HepG2 (cell line): ENCODE measurements around the gene MNT. TPM values are rescaled to one million over a fixed set of nuclear protein-coding genes. Genes with fewer than 3 reads are reported as not detected.

Experiments used
- ARNT2 ChIP-seq: sonication (generic); formaldehyde crosslinking; IDR thresholded peaks from 2 replicates; pipeline ENCODE4 v1.8.0; 2022; ENCODE audit warnings: mild to moderate bottlenecking, low read depth, missing genetic modification reagents, moderate library complexity
- CERS6 ChIP-seq: sonication (generic); formaldehyde crosslinking; IDR thresholded peaks from 2 replicates; pipeline ENCODE4 v1.5.0; 2020; ENCODE audit warnings: missing genetic modification reagents
- FOSL1 ChIP-seq: sonication (generic); formaldehyde crosslinking; IDR thresholded peaks from 2 replicates; pipeline ENCODE4 v1.9.0; 2021; ENCODE audit warnings: missing genetic modification reagents, borderline replicate concordance
- FOXK1 ChIP-seq: sonication (generic); formaldehyde crosslinking; IDR thresholded peaks from 2 replicates; pipeline ENCODE4 v1.4.0; 2020; ENCODE audit warnings: low read depth, missing genetic modification reagents, borderline replicate concordance
- MTF2 ChIP-seq: sonication (generic); formaldehyde crosslinking; IDR thresholded peaks from 2 replicates; pipeline ENCODE4 v1.5.0; 2020; ENCODE audit warnings: missing genetic modification reagents, borderline replicate concordance
- MXD4 ChIP-seq: IDR thresholded peaks from 2 replicates; pipeline ENCODE4 v1.6.1; 2016; ENCODE audit warnings: mild to moderate bottlenecking, missing biosample characterization, missing genetic modification reagents
- NFATC3 ChIP-seq: sonication (generic); formaldehyde crosslinking; IDR thresholded peaks from 2 replicates; pipeline ENCODE4 v1.5.1; 2020; ENCODE audit warnings: mild to moderate bottlenecking, missing genetic modification reagents
- PAWR ChIP-seq: sonication (generic); formaldehyde crosslinking; IDR thresholded peaks from 2 replicates; pipeline ENCODE4 v1.4.0; 2020; ENCODE audit warnings: missing genetic modification reagents, mild to moderate bottlenecking, borderline replicate concordance
- STAT5B ChIP-seq: sonication (generic); formaldehyde crosslinking; IDR thresholded peaks from 2 replicates; pipeline ENCODE4 v1.4.0; 2020; ENCODE audit warnings: missing genetic modification reagents
- TARDBP ChIP-seq: sonication (generic); formaldehyde crosslinking; IDR thresholded peaks from 2 replicates; pipeline ENCODE4 v1.8.0; 2022; ENCODE audit warnings: mild to moderate bottlenecking, missing genetic modification reagents
- U2AF2 ChIP-seq: fragments of 200-400 bp; formaldehyde crosslinking; IDR thresholded peaks from 2 replicates; pipeline ENCODE4 v1.6.1; 2017; ENCODE audit warnings: low read depth, mild to moderate bottlenecking, low read length
- ZFP62 ChIP-seq: sonication (generic); formaldehyde crosslinking; IDR thresholded peaks from 2 replicates; pipeline ENCODE4 v1.4.0; 2020; ENCODE audit warnings: missing genetic modification reagents
- ZNF337 ChIP-seq: sonication (generic); formaldehyde crosslinking; IDR thresholded peaks from 2 replicates; pipeline ENCODE4 v1.5.1; 2020; ENCODE audit warnings: missing genetic modification reagents, low read depth, mild to moderate bottlenecking, borderline replicate concordance
- ZNF441 ChIP-seq: sonication (generic); formaldehyde crosslinking; IDR thresholded peaks from 2 replicates; pipeline ENCODE4 v1.7.0; 2021; ENCODE audit warnings: missing genetic modification reagents, borderline replicate concordance
- ZNF556 ChIP-seq: sonication (generic); formaldehyde crosslinking; IDR thresholded peaks from 2 replicates; pipeline ENCODE4 v1.4.0; 2020; ENCODE audit warnings: mild to moderate bottlenecking, missing genetic modification reagents, borderline replicate concordance
- ZNF629 ChIP-seq: sonication (generic); formaldehyde crosslinking; conservative IDR thresholded peaks from 2 replicates; pipeline ENCODE4 v1.5.0; 2020; ENCODE audit warnings: missing genetic modification reagents
- ZNF724P ChIP-seq: sonication (generic); formaldehyde crosslinking; IDR thresholded peaks from 2 replicates; pipeline ENCODE4 v1.8.0; 2022; ENCODE audit warnings: missing genetic modification reagents, borderline replicate concordance
- polyA plus RNA-seq, 8 experiments: library from polyadenylated mRNA; depleted of rRNA in 3 of 8; stranded (reverse) in 7 of 8; unstranded in 1 of 8; fragments of >200 nt; fragmentation: Illumina TruSeq in 4 of 8; extraction: Trizol in 4 of 8; gene quantifications; 2 replicates each; pipeline versions ENCODE4 v1.2.1 to v1.2.3, GENCODE V29; 2011 to 2016; ENCODE audit warnings: low read depth in 4 of 8, missing spikeins in 1 of 8, mixed read lengths in 1 of 8; ENCODE audit not compliant: insufficient read depth in 1 of 8
- total RNA-seq, 5 experiments: library from RNA; depleted of rRNA; stranded (reverse); fragments of >200 nt; fragmentation: Illumina TruSeq; extraction: Trizol; gene quantifications; 2 replicates each; pipeline ENCODE4 v1.2.3, GENCODE V29; 2016; ENCODE audit warnings: low read depth in 1 of 5
- TF ChIP-seq, protein P1 (sequence below): sonication (generic); formaldehyde crosslinking; IDR thresholded peaks from 2 replicates; pipeline ENCODE4 v1.8.1; 2023; ENCODE audit warnings: missing genetic modification reagents, inconsistent platforms, borderline replicate concordance
- TF ChIP-seq, protein P2 (sequence below): sonication (generic); formaldehyde crosslinking; IDR thresholded peaks from 2 replicates; pipeline ENCODE4 v1.4.0; 2020; ENCODE audit warnings: low read depth, mild to moderate bottlenecking, missing genetic modification reagents
- TF ChIP-seq, protein P3 (sequence below): IDR thresholded peaks from 2 replicates; pipeline ENCODE4 v1.4.0; 2020; ENCODE audit warnings: mild to moderate bottlenecking, missing genetic modification reagents

The MNT gene
- total and polyA plus RNA-seq, 2 of the 13 experiments (the other 11 are each of a cell fraction or from before 2014, with no cell fraction given), result 2.1 to 3.5 TPM

- TF ChIP-seq, protein P1, sequence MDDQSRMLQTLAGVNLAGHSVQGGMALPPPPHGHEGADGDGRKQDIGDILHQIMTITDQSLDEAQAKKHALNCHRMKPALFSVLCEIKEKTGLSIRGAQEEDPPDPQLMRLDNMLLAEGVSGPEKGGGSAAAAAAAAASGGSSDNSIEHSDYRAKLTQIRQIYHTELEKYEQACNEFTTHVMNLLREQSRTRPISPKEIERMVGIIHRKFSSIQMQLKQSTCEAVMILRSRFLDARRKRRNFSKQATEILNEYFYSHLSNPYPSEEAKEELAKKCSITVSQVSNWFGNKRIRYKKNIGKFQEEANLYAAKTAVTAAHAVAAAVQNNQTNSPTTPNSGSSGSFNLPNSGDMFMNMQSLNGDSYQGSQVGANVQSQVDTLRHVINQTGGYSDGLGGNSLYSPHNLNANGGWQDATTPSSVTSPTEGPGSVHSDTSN, result no peak
- TF ChIP-seq MXD4 (peak; percentile 84), NFATC3 (0 out of 2 replicates have a peak, but pooled peaks have one; percentile 70), ZNF724P (CRISPR knock-in tag) (no peak), TARDBP (CRISPR knock-in tag) (peak; percentile 64; the same call in 1 of the 2 replicates), ARNT2 (peak; percentile 62; the same call in 1 of the 2 replicates), ZNF556 (no peak), U2AF2 (no peak), MTF2 (no peak), ZNF441 (CRISPR knock-in tag) (peak; percentile 72; the same call in 1 of the 2 replicates), FOXK1 (CRISPR knock-in tag) (peak; percentile 76), ZNF629 (CRISPR knock-in tag) (no peak; the same call in 1 of the 2 replicates), ZNF337 (0 out of 2 replicates have a peak, but pooled peaks have one; percentile 47), CERS6 (CRISPR knock-in tag) (no peak), STAT5B (CRISPR knock-in tag) (no peak), PAWR (CRISPR knock-in tag) (no peak), FOSL1 (no peak), ZFP62 (CRISPR knock-in tag) (no peak)
- TF ChIP-seq, protein P2, sequence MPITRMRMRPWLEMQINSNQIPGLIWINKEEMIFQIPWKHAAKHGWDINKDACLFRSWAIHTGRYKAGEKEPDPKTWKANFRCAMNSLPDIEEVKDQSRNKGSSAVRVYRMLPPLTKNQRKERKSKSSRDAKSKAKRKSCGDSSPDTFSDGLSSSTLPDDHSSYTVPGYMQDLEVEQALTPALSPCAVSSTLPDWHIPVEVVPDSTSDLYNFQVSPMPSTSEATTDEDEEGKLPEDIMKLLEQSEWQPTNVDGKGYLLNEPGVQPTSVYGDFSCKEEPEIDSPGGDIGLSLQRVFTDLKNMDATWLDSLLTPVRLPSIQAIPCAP, result no peak
- TF ChIP-seq, protein P3, sequence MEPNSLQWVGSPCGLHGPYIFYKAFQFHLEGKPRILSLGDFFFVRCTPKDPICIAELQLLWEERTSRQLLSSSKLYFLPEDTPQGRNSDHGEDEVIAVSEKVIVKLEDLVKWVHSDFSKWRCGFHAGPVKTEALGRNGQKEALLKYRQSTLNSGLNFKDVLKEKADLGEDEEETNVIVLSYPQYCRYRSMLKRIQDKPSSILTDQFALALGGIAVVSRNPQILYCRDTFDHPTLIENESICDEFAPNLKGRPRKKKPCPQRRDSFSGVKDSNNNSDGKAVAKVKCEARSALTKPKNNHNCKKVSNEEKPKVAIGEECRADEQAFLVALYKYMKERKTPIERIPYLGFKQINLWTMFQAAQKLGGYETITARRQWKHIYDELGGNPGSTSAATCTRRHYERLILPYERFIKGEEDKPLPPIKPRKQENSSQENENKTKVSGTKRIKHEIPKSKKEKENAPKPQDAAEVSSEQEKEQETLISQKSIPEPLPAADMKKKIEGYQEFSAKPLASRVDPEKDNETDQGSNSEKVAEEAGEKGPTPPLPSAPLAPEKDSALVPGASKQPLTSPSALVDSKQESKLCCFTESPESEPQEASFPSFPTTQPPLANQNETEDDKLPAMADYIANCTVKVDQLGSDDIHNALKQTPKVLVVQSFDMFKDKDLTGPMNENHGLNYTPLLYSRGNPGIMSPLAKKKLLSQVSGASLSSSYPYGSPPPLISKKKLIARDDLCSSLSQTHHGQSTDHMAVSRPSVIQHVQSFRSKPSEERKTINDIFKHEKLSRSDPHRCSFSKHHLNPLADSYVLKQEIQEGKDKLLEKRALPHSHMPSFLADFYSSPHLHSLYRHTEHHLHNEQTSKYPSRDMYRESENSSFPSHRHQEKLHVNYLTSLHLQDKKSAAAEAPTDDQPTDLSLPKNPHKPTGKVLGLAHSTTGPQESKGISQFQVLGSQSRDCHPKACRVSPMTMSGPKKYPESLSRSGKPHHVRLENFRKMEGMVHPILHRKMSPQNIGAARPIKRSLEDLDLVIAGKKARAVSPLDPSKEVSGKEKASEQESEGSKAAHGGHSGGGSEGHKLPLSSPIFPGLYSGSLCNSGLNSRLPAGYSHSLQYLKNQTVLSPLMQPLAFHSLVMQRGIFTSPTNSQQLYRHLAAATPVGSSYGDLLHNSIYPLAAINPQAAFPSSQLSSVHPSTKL, result peak; percentile 39; the same call in 1 of the 2 replicates
Measured at GRCh38 chr17:2399572-2400473, 1.0 kb downstream of the MNT start (continued).
